ENCODE measurements around the gene POC1B.

The POC1B gene

GRCh38 chr12:89414851-89415250, 111.0 kb downstream of the POC1B start:
- no peak for DNase-seq

DNA sequence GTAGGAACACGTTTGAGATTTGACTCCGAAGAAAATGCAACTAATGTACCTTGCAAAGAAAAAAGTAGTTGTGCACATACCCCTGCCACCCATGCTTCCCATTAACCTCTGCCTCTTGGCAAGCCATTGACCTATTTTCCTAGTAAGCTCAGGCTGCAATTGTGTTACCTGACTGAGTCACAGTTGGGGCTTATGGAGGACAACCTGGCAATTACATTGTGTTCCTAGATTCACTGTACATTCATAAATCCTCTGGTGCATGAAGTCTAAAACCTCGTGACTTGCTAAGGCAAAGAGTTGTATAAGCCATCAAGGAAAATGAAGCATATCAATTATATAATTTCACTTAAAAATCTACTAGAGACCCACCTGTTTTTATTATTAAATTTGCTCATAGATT, 111.5 kb downstream of the POC1B start:
- DNase-seq = no peak

GRCh38 chr12:89413234-89413633, 112.6 kb downstream of the POC1B start:
- DNase-seq = no peak

DNA sequence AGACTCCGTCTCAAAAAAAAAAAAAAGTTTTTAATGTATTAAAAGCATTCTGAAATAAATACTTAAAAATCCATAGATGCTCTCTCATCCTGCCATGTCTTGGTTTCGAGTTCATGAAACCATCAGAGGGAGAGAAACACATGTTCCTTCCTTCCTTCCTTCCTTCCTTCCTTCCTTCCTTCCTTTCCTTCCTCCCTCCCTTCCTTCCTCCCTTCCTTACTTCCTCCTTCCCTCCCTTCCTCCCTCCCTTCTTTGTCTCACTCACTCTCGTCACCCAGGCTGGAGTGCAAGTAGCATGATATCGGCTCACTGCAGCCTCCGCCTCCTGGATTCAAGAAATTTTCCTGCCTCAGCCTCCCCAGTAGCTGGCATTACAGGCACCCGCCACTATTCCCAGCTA, 113.2 kb downstream of the POC1B start:
- DNase-seq = no peak

- no peak for DNase-seq
Measured at GRCh38 chr12:89411846-89412245, 114.0 kb downstream of the POC1B start.

DNA sequence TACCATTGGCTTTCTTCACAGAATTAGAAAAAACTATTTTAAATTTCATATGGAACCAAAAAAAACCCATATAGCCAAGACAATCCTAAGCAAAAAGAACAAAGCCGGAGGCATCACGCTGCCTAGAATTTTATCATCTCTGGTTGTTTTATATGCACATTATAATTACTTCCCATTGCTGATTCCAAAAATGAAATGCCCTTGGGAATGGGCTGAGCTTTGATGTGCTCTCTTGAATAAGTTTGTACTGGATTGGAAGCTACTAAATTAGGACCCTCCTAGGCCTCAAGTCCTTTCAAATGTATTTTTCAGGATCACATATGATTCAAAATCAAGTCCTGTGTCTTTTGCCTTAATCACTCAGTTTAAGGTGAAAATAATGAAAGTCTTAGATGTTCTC, 114.6 kb downstream of the POC1B start:
- no peak for DNase-seq

GRCh38 chr12:89405626-89406345, 120.1 kb downstream of the POC1B start:
- DNase-seq = no peak

GRCh38 chr12:89401433-89402058, 124.3 kb downstream of the POC1B start:
- DNase-seq = no peak

DNA sequence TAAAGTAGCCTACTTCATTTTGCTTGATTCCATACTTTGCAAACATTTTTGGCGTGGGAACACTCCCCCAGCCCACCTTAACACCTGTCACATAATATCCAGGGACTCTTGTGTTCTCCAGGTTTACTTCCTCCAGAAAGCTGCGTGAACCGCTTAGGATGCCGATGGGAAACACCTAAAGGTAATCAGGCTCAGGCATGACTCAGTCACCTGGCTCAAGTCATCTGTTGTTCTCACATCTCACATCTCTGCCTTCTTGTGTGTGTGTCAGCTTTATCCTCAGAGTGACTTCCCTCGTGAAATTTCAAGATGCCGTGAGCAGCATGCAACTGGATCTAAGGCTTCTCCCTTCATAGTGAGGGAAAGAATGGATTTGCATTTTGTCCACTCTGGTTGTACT, 125.4 kb downstream of the POC1B start:
- DNase-seq = no peak

GRCh38 chr12:89395712-89396111, 130.1 kb downstream of the POC1B start:
- DNase-seq = no peak

DNA sequence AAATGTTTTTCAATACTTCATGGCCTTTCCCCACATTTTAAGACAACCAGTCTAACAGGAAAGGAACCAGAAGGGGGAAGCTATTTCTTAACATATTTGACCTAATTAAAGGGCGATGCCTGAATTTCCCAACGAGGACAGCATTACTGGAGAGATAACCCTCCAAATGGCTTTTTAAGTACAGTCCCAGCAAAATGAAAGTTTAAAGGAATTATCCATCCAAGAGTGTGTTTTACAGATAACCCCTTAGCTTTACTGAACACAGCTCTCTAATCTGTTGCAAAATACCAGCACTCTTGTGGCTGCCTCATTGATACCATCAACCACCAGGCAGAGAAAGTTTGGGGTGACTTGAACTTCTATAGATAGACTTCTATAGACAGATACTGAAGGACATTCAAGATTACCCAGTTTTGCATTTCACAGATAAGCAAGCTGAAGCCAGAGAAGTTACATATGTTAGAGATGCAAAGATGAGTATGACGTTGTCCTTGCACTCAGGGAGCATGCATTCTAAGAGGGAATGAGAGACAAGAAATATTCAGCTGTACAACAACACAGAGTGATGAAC, 132.2 kb downstream of the POC1B start:
- no peak for DNase-seq

GRCh38 chr12:89392391-89392790, 133.5 kb downstream of the POC1B start:
- no peak for DNase-seq

DNA sequence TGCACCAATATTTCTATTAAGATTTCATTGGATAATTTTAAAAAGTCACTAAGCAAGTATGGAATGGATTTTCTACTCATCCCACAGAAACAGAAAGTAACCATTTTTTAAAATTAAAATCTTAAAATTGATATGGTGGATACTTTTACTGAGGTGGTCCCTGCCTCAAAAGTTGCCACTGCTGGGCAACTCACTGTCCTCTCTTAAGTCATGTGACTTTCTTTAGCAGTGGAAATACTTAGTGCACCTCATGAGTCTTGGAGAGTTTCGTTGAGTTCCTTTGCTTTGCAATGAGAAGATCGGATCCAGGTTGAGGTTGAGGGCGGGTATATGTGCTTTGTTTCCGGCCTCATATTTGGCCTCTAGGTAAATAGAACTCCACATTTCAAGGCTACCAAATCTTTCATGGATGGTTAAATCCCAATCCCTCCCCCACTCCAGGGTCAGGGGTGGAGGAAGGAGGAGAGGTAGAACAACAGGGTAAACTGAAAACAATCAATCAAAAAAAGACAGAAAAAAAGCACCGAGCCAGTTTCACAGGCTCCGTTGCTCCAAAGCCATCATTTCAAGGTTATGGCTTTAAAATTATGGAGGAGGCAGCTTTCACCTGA, 134.0 kb downstream of the POC1B start:
- no peak for DNase-seq

DNA sequence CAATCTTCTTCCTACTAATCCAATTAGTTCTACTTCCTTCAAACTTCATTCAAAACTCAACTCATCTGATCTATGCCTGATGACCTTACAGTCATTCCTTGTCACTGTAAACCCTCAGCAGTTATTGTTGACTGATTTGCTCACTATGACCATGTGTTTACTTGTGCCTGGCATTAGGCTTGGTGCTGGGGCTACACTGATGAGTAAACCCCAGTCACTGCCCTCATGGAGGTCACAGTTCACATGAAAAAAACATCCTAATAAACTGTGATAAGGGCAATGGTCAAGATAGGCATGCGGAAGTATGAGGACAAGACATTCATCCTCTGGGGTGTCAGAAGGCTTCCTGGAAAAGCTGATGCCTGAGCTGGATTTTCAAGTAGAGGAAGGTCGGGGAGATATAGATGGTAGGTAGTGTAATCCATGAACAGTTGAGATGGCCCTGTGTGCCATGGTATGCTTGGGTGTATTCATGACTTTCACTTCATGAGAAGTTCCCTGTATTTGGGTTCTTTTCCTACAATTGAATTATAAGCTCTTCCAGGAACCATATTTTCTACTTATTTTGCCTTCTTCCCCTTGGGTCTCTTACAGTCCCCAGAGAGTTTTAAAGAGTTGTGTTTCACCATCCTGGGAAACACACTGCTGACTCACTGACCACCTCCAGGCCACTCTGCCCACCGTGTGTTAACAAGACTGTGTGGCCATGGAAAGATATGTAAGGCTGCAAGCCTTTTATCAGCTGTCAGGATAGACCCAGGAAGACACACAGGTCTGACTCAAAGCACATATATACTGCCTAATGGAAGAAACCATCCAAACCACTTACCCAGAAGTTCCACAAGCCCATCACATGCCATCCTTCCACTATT, 134.8 kb downstream of the POC1B start:
- no peak for DNase-seq

GRCh38 chr12:89389755-89390661, 135.8 kb downstream of the POC1B start:
- DNase-seq = no peak

DNA sequence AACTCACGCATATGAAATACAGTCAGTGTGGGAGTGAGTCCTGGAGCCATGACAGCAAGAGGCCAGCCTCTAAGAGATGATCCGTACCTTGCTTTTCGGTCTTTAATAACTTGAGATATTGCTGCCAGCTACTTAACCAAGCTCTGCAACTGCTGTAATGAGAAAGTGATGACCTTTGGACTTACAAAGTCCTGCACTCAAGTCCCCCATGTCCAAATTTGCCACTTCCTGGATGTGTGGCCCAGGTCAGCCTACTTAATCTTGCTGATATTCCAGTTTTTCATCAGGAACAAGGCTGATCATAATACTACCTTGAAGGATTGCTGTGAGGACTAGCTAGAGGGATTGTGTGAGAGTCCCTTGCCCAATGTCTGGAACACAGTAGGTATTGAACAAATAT, 139.7 kb downstream of the POC1B start:
- DNase-seq = no peak

DNA sequence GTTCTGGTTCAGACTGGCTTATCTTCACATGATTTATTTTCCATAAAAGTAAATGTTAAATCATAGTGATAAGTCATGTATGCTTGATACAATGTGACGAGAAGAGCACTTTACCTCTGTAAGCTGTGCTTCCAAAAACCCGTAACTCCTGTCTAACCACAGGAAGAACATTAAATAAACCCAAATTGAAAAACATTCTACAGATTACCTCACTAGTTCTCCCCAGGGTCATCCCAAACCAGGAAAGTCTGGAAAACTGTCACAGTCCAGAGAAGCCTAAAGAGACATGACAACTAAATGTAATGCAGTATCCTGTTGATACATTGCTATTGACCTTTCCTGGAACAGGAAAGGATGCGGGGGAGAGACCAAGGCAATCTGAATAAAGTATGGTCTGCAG, 141.0 kb downstream of the POC1B start:
- DNase-seq = no peak

- DNase-seq = no peak
Measured at GRCh38 chr12:89384050-89384758, 141.6 kb downstream of the POC1B start.

DNA sequence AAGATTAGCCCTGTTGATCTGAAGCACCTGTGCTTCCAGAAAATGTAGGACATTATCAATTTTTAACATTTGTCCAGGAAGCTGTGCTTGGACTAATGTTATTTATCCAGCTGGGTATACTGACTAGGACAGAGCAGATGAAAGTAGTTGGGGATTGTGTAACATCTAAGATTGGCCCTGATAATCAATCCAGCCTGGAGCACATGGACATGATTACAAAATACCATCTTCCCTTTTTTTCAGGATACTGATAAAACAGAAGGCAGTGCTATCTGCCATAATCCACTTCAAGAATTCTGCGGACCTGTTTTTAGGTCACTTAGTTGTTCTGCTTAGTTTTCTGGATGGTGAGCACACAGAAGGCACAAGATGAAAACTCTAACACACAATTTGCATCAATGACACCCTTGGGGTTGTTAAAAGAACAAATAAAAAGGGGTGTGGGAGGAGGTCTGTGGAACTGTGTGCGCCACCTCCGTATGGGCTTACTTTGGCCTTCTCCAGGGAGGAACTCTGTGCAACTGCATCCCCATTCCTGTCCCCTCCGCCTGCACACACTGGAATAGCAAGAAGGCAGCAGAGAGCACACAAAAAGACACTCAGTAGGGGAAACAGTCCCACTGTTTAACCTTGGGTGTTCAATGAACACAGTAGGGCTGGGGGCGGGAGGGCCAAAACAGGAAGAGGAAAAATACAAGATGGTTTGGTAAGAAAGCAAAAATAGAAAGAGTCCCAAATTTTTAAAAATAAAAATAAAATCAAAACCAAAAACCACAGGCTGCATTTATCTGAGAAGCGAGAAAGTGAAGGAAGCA, 142.4 kb downstream of the POC1B start:
- no peak for DNase-seq

- no peak for DNase-seq
Measured at GRCh38 chr12:89382328-89382727, 143.5 kb downstream of the POC1B start.

All from activated CD4-positive, alpha-beta T cell treated with anti-CD3 and anti-CD28 coated beads for 1 hour (primary cell).